BLaER1 treated with 17β-estradiol and CSF1 and Interleukin-3, amounts not matched to agents 10 nM and 100 nM (cell line): ENCODE data around the gene MYLIP.
A peak's percentile ranks its signal among the peaks of the same experiment; 100 is the strongest.

ENCODE experiments used
- H3K27ac ChIP-seq, 11 experiments: shearing (Covaris generic); formaldehyde crosslinking; 2 replicates each; pipeline ENCODE4 v1.8.1; 2022
- H3K27me3 ChIP-seq, 11 experiments: shearing (Covaris generic); formaldehyde crosslinking; 2 replicates each; pipeline ENCODE4 v1.8.1; 2022
- H3K36me3 ChIP-seq, 11 experiments: shearing (Covaris generic); formaldehyde crosslinking; 2 replicates each; pipeline ENCODE4 v1.8.1; 2022
- H3K4me1 ChIP-seq, 10 experiments: shearing (Covaris generic); formaldehyde crosslinking; 2 replicates each; pipeline ENCODE4 v1.8.1; 2022
- H3K4me2 ChIP-seq, 11 experiments: shearing (Covaris generic); formaldehyde crosslinking; 2 replicates each; pipeline ENCODE4 v1.8.1; 2022
- H3K4me3 ChIP-seq, 10 experiments: shearing (Covaris generic); formaldehyde crosslinking; 2 replicates each; pipeline ENCODE4 v1.8.1; 2022
- H3K9ac ChIP-seq, 11 experiments: shearing (Covaris generic); formaldehyde crosslinking; 2 replicates each; pipeline ENCODE4 v1.8.1; 2022
- H3K9me3 ChIP-seq, 11 experiments: shearing (Covaris generic); formaldehyde crosslinking; replicated peaks in 1 of 11; 2 replicates each; pipeline ENCODE4 v1.8.1; 2022
- H4K20me1 ChIP-seq, 11 experiments: shearing (Covaris generic); formaldehyde crosslinking; 2 replicates each; pipeline ENCODE4 v1.8.1; 2022
- Cebpa-rat ChIP-seq, 11 experiments: shearing (Covaris generic); IDR thresholded peaks; 2 replicates each; pipeline ENCODE4 v1.8.1; 2022

The MYLIP gene

DNA sequence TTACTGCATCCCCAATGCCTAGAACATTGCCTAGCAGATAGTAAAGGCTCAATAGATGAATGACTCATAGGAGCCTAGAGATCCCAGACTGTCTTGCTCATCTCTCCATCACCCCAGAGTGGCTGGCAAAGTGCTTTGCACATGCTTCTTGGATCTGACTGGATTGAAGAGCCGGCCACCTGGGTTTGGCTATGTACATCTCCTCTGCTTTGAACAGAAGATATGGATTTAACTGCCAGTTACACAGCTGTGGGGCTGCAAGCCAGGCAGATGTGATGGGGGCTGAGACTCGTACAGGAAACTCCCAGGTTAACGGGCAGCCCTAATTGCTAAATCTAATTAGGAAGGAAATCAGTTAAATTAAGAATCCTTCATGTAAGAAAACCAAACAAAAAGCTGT, 28.6 kb downstream of the MYLIP start:
- Histone ChIP-seq H3K36me3 (peaks cover 28 to 41% (median 40%) of the 10 kb centered on the region in 11 experiments), H3K4me2 (peak overlapping the region in 8 of 11 experiments; percentile 35 to 67 (median 56); a peak in 15 of 22 replicates), H3K9me3 (peaks cover 7 to 36% (median 28%) of the 10 kb centered on the region in 11 experiments; a peak in 20 of 22 replicates), H3K4me1 (peaks cover 0 to 41% (median 25%) of the 10 kb centered on the region in 10 experiments; a peak in 19 of 20 replicates), H3K27me3 (no peaks in the 10 kb centered on the region), H3K27ac (peak overlapping the region in 3 of 11 experiments; percentile 5 to 50 (median 15); a peak in 2 of 22 replicates), H3K9ac (no peak overlapping the region), H3K4me3 (no peak overlapping the region), H4K20me1 (peaks cover 0 to 11% (median 0%) of the 10 kb centered on the region in 11 experiments; a peak in 3 of 22 replicates)
- no peak for TF ChIP-seq Cebpa-rat (IDR thresholded peaks at IDR 0.05)

DNA sequence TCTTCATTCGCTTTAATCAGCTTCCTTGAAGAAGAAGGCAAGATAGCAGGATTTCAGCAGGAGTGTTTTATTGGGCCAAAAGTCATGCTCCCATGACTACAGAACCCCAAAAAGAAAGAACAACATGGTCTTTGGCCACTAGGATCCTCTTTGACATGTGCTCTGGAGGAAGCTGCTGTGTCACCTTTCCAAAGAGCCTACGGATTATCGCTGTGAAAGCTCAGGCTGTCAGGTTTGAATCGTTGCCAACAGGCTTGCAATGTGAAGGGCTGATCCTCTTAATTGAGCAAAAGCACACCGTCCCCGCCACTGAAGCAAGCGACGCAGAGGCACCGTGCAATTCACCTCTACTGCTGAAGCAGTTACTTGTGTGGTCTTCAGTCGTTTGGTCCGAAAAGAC, 29.0 kb downstream of the MYLIP start:
- H3K27me3 ChIP-seq: no peaks in the 10 kb centered on the region
- peak overlapping the region in 8 of 11 experiments; percentile 35 to 67 (median 56); a peak in 15 of 22 replicates for H3K4me2 ChIP-seq
- H3K4me1 ChIP-seq: peaks cover 1 to 45% (median 29%) of the 10 kb centered on the region in 10 experiments
- H3K9me3 ChIP-seq: peaks cover 7 to 36% (median 28%) of the 10 kb centered on the region in 11 experiments; a peak in 20 of 22 replicates
- peaks cover 0 to 7% (median 0%) of the 10 kb centered on the region in 11 experiments; a peak in 3 of 22 replicates for H4K20me1 ChIP-seq
- H3K4me3 ChIP-seq: no peak overlapping the region
- peak overlapping the region in 3 of 11 experiments; percentile 5 to 50 (median 15); a peak in 3 of 22 replicates for H3K27ac ChIP-seq
- H3K36me3 ChIP-seq: peaks cover 28 to 37% (median 36%) of the 10 kb centered on the region in 11 experiments
- no peak for TF ChIP-seq Cebpa-rat (IDR thresholded peaks at IDR 0.05)
- 0 out of 22 replicates have a peak overlapping the region, but pooled peaks of 1 of the 11 experiments have one; percentile 20 for H3K9ac ChIP-seq

DNA sequence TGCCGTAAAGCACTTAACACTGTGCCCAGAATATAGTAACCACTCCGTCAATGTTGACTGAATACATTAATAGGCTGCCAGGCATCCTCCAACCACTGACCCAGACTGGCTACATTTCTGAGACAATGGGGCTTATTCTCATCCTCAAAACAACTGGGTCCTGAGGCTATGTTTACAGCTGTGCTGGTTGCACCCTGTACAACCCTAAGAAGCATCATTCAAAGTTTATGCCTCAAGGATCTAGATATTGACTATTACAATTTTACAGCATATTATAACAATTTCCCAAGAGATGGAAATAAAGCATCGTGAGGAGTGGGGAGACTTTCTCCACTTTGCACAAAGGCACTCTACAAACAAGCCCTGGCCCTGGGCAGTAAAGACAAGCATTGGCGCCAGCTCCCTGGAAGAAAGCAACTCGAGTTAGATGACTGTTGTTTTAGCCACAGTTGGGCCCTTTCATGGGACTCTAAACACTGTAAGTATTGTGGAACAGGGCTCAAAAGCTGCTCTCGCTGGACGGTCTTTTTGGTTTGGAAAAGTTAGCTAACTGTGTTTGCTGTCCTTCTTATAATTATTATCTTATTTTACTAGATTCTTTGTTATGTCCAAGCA, 30.2 kb downstream of the MYLIP start:
- Histone ChIP-seq H3K9me3 (peaks cover 7 to 30% (median 26%) of the 10 kb centered on the region in 11 experiments; a peak in 20 of 22 replicates), H3K4me1 (peaks cover 11 to 50% (median 33%) of the 10 kb centered on the region in 10 experiments), H3K36me3 (peaks cover 21 to 29% (median 25%) of the 10 kb centered on the region in 11 experiments), H4K20me1 (peaks cover 0 to 6% (median 0%) of the 10 kb centered on the region in 11 experiments; a peak in 1 of 22 replicates), H3K27me3 (no peaks in the 10 kb centered on the region), H3K4me2 (no peak overlapping the region), H3K4me3 (no peak overlapping the region), H3K27ac (no peak overlapping the region), H3K9ac (no peak overlapping the region)
- TF ChIP-seq Cebpa-rat (IDR thresholded peaks at IDR 0.05): no peak

DNA sequence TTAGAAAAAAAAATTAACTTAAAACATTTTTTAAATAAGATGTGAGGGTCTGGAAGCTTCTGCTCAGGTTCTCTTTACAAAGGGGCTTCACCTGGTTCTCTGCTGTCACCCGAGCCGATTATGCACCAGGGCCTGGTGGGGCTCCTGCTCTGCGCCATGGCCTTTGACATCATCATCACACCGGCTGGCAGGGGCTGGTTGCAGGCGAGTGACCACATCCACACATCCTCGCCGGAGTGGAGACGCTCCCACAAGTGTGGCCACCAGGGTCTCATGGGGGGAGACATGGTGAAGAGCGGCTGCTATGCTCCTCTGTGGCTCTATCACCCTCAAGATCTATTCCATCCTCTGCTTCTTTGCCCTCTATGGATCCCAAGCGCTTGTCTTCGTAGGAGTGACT, 31.9 kb downstream of the MYLIP start:
- Histone ChIP-seq H3K36me3 (peaks cover 4 to 12% (median 8%) of the 10 kb centered on the region in 11 experiments; a peak in 20 of 22 replicates), H4K20me1 (peaks cover 0 to 2% (median 0%) of the 10 kb centered on the region in 11 experiments; a peak in 1 of 22 replicates), H3K9ac (no peak overlapping the region), H3K4me1 (peaks cover 11 to 50% (median 33%) of the 10 kb centered on the region in 10 experiments), H3K27me3 (no peaks in the 10 kb centered on the region), H3K27ac (no peak overlapping the region), H3K9me3 (peaks cover 0 to 13% (median 10%) of the 10 kb centered on the region in 11 experiments; a peak in 20 of 22 replicates), H3K4me3 (no peak overlapping the region), H3K4me2 (peak overlapping the region in 5 of 11 experiments; percentile 24 to 45 (median 39); a peak in 10 of 22 replicates)
- no peak for TF ChIP-seq Cebpa-rat (IDR thresholded peaks at IDR 0.05)

DNA sequence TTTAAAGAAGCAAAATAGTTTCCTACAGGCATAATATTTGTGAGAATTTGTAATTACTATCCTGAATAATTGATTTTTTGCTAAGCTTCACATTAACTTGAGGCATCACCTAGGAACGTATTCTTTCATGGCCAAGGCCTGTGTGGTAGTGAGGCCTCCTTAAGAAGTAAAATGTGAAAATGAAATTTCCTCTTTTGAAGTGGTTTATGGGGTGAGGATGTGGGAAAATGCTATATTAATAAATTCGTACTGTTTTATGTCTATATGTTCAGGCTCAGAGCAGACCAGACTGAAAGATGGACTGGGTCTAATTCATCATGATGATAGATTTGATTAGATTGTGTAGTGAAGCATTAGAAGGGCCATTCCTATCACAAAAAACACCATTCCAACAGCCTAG, 33.1 kb downstream of the MYLIP start:
- H3K27me3 ChIP-seq: no peaks in the 10 kb centered on the region
- peaks cover 11 to 45% (median 28%) of the 10 kb centered on the region in 10 experiments for H3K4me1 ChIP-seq
- TF ChIP-seq Cebpa-rat (IDR thresholded peaks at IDR 0.05): no peak
- peak overlapping the region in 10 of 11 experiments; percentile 5 to 57 (median 40); a peak in 13 of 22 replicates for H3K4me2 ChIP-seq
- no peaks in the 10 kb centered on the region for H4K20me1 ChIP-seq
- no peak overlapping the region for H3K4me3 ChIP-seq
- peaks cover 0 to under 1% (median 0%) of the 10 kb centered on the region in 11 experiments; a peak in 1 of 22 replicates for H3K9me3 ChIP-seq
- H3K36me3 ChIP-seq: no peaks in the 10 kb centered on the region
- no peak overlapping the region for H3K9ac ChIP-seq
- no peak overlapping the region for H3K27ac ChIP-seq

DNA sequence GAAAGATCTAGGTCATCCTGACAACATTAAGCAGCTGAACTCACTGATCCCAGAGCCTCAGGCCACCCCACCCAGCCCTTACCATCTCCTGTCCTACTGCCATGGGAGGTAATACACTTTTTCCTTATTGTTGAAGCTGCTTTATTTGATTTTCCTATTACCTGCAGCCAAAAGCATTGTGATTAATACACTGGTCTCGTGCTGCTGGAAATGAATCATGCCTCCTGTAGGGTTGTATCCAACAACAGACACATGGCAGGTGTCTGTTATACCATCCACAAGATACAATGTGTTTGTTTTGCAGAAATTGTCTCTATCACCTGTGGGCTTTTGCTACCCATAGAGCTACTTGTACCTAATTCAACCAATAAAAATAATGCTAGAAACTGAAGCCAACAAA, 34.2 kb downstream of the MYLIP start:
- peaks cover 11 to 45% (median 23%) of the 10 kb centered on the region in 10 experiments for H3K4me1 ChIP-seq
- H3K27ac ChIP-seq: no peak overlapping the region
- no peaks in the 10 kb centered on the region for H3K27me3 ChIP-seq
- H4K20me1 ChIP-seq: no peaks in the 10 kb centered on the region
- no peak overlapping the region for H3K9ac ChIP-seq
- no peaks in the 10 kb centered on the region for H3K36me3 ChIP-seq
- H3K4me2 ChIP-seq: peak overlapping the region in 6 of 11 experiments; percentile 0 to 53 (median 28); a peak in 6 of 22 replicates
- H3K4me3 ChIP-seq: no peak overlapping the region
- TF ChIP-seq Cebpa-rat (IDR thresholded peaks at IDR 0.05): no peak
- H3K9me3 ChIP-seq: no peaks in the 10 kb centered on the region

DNA sequence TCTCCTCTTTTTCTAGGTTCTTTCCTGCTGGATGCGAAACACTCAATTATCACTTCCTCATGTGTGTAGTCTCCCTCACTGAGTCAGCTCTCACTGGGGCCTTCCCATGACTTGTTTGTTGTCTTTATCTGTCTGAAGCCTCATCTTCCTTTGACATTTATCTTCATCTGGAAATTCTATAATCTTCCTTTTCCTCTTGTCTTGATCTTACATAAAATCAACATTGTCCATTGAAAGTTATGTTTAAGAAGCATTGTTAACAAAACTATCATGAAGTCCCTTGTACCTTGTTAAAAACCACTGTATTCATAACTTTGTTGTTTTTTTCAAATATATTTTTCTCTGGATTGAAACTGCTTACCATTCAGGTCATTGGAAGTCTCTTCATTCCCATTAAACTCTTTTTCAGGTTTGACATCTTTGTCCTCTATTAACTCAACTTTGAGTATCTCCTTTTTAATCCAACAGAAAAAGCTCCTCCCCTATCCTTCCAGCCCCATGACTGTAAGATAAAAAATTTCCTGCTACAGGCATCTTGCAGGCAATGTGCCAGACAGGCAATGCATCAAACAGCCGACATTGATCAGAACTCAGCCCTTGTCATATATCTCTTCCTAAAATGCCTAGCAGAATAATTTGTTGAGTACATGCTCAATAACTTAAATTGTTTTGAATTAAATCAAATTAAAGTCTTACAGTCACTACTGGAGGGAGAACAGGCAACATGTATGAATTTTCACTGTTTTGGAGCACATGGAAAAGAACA, 34.8 kb downstream of the MYLIP start:
- peak overlapping the region in 4 of 11 experiments; percentile 0 to 45 (median 14); a peak in 3 of 22 replicates for H3K4me2 ChIP-seq
- H3K4me1 ChIP-seq: peaks cover 17 to 48% (median 28%) of the 10 kb centered on the region in 10 experiments; a peak in 19 of 20 replicates
- H3K27me3 ChIP-seq: no peaks in the 10 kb centered on the region
- no peaks in the 10 kb centered on the region for H3K9me3 ChIP-seq
- H3K36me3 ChIP-seq: no peaks in the 10 kb centered on the region
- H3K9ac ChIP-seq: no peak overlapping the region
- TF ChIP-seq Cebpa-rat (IDR thresholded peaks at IDR 0.05): no peak
- H4K20me1 ChIP-seq: no peaks in the 10 kb centered on the region
- H3K4me3 ChIP-seq: no peak overlapping the region
- H3K27ac ChIP-seq: no peak overlapping the region

DNA sequence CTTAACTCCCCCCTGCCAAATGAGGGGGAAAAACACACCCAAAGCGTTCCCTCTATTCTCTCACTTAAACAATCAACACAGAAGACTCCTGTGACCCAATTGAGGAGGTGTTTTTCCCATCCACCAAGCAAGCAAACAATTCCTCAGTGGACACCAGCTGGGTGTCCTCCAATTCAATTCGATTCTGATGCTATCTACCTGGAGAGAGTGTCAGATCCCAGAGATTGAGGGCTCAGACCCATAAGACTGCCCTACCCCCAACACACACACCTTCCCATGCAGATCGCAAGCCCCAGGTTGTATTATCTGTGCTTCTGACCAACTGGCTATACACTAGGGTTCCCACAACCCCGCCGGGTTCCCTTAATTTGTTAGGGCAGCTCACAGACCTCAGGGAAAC, 36.8 kb downstream of the MYLIP start:
- Histone ChIP-seq H3K4me1 (peaks cover 19 to 48% (median 29%) of the 10 kb centered on the region in 10 experiments; a peak in 19 of 20 replicates), H3K9me3 (no peaks in the 10 kb centered on the region), H4K20me1 (no peaks in the 10 kb centered on the region), H3K9ac (no peak overlapping the region), H3K27ac (no peak overlapping the region), H3K4me3 (no peak overlapping the region), H3K27me3 (no peaks in the 10 kb centered on the region), H3K4me2 (no peak overlapping the region), H3K36me3 (no peaks in the 10 kb centered on the region)
- no peak for TF ChIP-seq Cebpa-rat (IDR thresholded peaks at IDR 0.05)
